KBM-7 (cell line): Measurements from ENCODE around the gene PAX3.

ENCODE experiments used
- DNase-seq: peaks from one replicate; pipeline ENCODE4 v3.0.0-alpha.2; 2015
- in situ Hi-C: fragments of 300-500 bp; cut with MboI; formaldehyde crosslinking; loops from 2 replicates; pipeline ENCODE4 v1.14.3; 2020; ENCODE audit warnings: low sequenced_read_pairs, low pct_unique_long_range_greater_than_20kb, mixed read lengths

The PAX3 gene

DNA sequence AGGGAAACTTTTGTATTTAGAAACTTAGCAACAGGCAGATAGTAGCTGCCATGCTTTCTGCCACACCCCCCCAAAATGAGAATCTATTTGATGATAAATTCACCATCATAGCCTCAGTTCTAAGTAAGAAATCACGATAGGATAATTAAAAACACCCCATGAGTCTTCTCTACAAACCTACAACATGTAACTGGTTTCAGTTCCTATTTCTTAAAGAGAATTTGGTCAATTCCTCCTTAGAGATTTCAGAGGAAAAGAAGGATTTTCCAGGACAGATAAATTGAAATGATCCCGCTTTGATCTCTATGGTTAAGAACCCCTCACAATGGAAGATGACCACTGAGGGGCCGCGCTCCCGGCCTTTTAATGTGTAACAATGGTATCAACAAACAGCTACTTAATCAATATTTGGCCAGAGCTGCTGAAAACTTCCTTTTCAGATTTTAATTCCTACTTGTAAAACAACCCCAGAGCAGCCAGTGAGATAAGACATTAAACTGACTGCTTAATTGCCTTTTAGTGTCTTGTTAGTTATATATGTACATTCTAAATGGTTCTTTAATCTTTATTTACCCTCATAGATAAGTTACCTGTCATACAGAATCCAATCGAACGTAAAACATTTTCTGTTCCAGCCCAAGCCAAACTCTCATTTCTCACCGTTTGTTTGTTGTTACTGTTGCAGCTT, 10.1 kb downstream of the PAX3 start:
- no peak for DNase-seq
- in situ Hi-C loops = no loop called here

DNA sequence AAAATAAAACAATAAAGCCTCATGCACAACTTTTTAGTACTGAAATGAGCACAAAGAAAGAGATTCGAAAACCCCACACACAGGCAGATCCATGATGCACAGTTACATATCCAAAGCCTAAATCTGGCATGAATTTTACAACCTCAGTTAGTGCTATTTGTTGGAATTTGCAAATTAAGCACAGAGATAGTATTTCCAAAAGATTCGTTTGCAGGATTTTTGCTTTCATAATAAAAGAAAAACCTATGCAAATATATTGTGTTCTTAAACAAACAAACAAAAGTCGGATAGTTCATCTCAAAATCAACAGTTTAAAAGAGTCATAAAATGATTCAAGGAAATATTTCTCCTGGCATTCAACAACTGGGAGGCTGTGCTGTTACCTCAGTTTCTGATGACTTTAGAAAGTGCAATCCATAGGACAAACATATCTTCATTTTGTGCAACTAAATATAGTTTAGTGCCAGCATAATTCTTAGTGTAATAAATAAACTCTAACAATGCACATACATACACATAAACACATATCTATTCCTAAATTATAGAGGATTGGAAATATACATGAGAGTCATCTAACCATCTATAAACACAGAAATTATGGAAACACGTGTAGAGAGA, 10.8 kb downstream of the PAX3 start:
- no peak for DNase-seq
- in situ Hi-C loops = no loop called here

DNA sequence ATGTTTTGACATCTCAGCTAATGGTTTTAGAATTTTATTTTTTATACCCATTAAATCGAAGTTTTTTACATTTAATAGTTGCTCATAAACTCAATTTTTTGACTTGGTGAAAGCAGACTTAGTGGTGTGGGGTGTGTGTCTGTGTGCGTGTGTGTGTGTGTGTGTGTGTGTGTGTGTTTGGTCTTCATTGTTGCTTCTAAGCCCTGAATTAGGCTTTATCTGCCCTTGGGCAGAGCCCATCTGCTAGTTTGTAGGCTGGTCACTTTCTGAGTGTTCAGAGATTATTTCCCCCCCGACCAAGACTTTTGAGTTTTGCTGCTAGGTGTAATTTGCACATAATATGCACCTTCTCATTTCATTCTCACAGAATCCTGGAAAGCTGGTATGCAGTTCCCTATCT, 14.3 kb downstream of the PAX3 start:
- in situ Hi-C loops = no loop called here
- no peak for DNase-seq

DNA sequence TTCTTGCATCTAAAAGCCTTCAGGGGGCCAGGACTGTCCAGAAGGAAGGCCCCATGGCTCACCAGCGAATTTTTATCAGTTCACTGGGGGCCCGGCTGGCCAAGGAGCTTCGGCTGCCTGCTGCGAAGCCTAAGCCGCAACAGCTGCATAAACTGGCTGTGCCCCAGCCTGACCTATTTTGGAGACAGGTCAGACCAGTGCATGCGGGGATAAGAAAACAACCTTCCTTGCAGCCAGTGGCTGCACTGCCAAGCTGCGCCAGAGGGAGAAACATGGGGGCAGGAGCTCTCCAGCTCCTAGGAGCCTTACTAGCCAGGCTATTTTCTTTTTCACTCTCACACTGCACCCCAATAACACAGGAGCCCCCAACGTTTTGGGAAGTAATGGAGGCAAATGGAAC, 15.2 kb downstream of the PAX3 start:
- no peak for DNase-seq
- in situ Hi-C loops = no loop called here

DNA sequence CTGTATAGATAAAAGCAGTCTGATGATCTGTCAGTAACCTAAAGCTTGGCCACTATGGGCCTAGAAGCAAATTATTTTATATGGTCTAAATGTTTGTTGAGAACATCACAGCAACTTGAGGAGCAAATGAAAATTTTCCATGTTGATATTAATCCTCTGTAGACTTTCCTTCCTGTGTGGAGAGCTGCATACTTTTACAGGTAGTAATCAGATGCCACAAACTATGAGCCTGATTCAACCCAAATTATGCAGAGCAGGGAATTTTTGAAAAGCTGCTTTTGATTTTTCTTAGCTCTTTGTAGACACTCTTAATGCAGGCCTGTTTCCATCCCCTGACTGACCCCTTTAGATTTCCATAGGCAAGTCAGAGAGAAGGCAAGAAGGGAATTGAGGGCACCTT, 17.3 kb downstream of the PAX3 start:
- in situ Hi-C loops = no loop called here
- DNase-seq = no peak

DNA sequence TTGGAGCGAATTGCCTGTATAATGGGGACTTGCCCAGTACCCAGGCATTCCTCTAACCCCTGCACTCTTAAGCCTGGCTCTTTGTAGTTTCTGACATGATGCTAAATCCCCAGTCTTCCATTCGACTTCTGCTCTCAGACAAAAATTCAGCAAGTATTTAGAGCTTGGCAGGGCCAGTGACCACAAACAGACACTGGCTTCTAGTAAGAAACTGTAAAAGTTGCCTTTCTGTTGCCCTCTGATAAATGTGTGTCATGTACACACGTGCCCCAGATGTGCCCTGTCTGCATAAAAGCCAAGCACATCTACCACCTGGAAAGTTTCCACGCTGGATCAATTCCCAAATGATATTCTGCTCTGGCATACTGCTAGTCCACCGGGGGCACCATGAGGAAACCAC, 18.0 kb downstream of the PAX3 start:
- DNase-seq = no peak
- in situ Hi-C loops = no loop called here

DNA sequence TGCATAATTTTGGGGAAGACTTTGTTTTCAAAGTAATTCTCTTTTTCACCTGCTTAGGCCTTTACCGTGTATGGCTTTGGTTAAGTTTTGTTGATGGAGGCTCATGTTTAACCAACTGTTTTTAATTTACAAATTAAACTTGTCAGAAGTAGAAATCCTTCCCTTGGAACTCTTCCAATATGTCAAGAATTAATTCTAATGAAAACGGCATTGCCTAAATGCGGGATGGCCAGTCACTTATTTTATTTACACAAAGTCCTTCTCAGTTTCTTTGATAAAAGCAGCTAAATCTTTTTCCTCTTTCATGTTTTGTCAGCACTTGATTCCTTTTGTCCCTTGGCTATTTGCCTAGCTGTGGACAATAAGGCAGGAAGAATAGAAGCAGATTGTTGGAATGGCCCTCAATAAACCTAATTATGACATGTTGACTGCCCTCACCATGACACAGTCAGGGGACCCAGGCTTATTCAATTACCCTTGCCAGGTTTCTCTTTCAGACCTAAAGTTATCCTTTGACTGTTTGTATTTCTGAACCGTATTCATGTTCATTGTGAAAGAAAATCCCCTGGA, 26.3 kb downstream of the PAX3 start:
- DNase-seq = no peak
- in situ Hi-C loops = no loop called here

DNA sequence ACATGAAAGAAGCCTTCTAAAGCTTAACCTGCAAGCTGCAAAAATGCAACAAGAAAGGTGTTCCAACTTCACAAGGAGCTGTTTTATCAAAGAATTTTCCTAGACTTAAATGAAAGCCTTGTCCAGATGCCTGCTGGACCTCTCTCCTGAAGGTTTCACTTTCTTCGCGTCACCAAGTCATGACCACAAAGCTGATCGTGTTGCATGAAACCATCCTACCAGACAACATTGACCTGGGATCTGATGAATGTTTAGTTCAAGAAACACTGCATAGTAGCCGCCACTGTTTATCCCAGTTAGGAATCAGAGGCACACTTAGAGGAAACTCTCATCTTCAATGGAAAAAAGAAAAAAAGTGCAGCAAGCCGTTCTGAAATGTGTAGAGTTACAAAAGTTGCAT, 26.9 kb downstream of the PAX3 start:
- DNase-seq = no peak
- in situ Hi-C loops = no loop called here

DNA sequence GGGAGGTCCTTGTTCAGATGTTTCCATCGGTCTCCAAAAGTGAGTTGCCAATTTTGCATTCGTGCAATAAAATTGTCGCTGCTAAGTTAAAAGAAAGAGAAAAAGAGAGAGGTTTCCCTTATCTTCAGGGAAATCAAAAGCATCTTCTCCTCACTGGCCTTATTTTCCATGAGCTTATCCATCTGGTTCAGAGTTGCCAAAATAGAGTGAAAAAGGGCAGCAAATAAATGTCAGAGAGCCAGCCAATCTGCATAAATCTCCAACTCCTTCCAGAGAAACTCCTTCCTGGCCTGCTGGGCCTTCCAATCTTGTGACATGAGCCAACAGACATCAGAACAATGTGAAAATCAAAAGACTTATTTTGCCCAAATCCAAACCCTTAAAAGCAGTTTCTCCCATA, 28.4 kb downstream of the PAX3 start:
- in situ Hi-C loops = no loop called here
- no peak for DNase-seq

DNA sequence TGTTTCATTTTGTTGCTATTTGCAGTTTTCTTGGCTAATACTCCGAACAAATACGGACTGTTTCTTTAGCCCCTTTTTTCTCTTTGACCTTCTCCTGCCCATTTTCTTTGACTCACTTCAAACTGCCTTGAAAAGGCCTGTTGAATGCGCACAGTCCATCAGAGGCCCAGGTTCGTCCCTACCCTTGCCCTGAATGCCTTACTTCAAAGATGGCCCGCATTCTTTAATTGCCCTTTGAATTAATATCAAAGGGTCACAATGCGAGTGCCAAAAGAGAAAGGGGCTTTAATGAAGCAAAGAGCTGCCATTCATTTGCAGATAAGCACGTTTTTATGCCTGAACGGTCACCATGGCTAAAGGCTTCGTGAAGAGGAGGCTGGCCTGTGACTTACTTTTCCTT, 29.7 kb downstream of the PAX3 start:
- DNase-seq = no peak
- in situ Hi-C loops = no loop called here

DNA sequence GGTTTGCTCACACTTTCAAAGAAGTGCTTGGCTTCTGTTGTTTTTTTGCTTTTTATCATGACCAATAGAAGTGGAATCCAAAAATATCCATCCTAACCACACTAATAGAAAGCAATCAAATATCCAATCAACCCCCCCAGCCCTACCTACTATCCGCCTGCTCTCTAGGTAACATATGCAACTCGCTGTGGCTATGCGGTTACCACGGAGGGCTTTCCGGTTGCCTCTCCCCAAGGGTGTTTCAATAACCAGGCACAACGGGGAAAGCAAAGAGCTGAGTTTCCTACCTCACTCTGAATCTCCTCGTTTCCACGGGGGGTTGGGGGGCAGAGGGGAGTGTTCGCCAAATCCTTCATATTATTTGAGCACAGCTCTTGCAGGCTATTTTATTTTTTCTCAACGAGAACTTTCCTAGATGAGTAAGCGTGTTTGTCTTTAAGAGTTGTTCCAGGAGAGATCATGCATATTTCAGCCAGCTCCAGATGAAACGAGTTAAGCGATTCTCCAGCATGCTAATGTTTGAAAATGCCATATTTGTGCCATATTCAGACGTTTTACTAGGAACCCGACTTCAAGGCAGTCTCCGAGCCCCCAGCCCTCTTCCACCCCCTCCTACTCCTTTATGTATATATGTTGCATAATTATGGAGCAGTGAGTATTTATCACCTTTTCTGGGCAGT, 30.3 kb downstream of the PAX3 start:
- DNase-seq = no peak
- in situ Hi-C loops = no loop called here

DNA sequence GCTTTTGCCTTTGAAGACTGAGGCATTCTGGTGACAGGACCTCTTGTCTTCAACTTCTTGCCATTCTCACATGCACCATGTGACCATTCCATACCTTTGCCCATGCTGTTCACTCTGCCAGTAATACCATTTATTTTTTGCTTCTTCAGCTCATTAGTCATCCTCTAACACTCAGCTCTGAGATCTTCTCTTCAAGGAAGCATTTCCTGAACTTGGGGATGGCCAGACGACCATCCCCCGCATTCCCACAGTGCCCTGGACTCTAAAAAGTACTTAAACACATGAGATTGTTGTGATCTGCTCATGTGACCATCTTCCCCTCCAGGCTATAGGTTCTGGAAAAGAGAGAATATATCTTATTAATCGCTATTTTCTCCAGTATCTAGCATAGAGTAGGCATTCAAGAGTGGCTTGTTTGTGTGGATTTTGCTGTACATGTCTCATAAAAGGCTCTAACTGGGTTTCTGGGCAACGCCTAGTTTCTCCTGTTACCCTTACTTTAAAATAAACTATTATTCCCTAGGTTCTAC, 33.9 kb downstream of the PAX3 start:
- DNase-seq = no peak
- in situ Hi-C loops = no loop called here

DNA sequence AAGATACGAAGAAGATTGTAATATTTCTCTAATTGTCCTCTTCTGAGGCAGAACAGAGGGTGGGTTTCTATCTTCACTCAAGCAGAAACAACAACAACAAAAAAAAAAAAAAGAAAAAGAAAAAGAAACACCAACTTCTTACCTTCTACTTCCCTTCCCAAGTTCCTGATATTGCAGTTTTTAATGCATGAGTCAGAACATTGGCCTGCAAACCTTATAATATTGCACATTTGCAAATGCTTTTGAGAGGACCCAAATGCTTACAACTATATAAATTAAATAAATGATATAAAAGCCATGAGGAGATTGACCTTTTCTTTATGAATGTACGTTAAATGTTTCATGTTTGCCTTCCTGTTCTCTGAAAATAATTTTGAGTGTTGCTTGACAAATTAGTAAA, 37.3 kb downstream of the PAX3 start:
- in situ Hi-C loops = no loop called here
- DNase-seq = no peak

DNA sequence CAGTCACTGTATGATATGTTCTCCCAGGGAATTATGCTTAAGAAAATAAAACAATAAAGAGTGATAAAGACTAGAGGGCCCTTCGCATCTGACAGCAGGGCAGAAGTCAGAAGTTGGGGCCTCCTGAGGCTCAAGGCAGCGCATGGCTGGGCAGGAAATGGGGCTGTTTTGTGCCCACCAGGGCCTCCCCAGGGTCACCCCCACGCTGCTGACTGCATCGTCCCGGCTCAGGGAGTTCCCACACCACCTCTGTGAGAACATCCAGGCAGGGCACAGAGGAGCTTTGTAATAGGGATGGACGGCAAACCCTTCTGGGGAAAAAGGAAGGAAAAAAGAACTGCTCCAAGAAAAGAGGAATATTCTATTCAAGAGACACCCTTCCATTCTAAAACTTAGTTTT, 41.2 kb downstream of the PAX3 start:
- in situ Hi-C loops = no loop called here
- DNase-seq = no peak

DNA sequence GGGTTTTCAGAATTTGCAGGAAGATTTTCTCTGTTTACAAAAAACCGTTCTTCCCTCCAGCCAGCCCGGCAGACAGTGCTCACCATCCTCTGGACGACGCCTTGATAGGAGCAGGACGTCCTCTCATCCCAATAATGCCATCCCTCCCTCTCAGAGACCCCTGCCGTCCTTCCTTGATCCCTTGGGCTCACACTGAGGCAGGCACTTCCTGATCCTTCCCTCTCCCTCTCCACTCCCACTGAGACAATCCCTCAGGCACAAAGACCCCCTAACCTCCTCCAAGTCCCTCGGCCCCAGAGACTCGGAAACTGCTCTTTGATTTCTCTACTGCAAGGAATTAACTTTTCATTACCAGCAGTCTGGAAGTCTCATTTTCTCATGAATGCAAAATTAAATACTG, 42.5 kb downstream of the PAX3 start:
- in situ Hi-C loops = no loop called here
- DNase-seq = no peak

DNA sequence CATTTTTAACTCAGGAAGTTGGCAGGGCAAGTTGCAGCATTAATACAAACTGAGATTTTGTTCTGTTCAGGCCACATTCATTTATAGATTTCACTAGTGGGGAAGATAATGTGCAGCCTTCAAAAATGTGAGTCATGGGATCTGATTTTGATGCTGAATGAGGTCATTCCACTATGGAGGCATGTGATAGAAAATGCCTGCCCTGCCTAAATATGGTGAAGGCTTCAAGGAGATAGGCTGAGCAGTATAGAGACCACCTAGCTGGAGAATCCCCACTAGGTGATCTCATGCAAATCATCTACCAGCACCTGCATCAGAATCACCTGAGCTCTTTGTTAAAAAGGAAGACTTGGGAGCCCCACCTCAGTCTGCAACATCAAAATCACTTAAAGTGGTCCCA, 43.7 kb downstream of the PAX3 start:
- DNase-seq = no peak
- in situ Hi-C loops = no loop called here

DNA sequence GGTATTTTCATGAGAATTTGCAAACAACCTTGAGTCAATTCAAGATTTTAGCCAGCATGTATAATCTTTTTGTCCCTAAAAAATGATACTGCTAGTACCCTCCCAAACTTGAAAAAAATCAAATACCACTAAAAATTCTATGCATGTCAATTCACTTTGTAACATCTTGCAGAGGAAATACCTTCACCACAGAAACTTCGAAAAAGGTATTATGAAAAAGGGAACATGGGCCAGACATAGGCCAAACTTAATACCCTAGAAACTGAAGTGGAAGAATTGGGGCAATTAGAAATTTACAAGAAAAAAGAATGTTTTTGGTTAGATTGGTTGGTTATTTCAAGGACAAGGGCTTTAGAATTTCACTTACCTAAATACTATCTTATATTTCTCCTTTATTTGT, 48.5 kb downstream of the PAX3 start:
- in situ Hi-C loops = no loop called here

DNA sequence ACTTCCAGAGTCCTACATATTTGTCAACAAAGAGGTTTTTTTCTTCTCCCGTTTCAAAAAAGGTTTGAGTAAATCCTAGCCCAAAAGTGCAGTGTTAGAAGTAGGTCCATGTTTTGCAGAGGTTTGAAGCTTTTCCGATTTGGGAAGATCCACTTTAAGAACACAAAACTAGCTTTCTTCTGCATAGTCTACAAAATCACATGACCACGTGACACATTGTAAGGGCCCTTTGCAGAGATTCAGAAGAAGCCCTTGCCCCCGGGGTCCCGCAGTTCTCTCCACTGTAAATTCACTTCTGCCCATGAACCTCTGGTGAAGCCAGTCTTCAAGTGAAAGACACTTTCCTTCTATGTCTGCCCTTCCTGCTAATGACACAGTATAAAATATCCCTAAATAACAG, 49.4 kb downstream of the PAX3 start:
- DNase-seq = no peak
- in situ Hi-C loops = no loop called here

More for the DNA sequence above, 48.5 kb downstream of the PAX3 start:
- DNase-seq = no peak

DNA sequence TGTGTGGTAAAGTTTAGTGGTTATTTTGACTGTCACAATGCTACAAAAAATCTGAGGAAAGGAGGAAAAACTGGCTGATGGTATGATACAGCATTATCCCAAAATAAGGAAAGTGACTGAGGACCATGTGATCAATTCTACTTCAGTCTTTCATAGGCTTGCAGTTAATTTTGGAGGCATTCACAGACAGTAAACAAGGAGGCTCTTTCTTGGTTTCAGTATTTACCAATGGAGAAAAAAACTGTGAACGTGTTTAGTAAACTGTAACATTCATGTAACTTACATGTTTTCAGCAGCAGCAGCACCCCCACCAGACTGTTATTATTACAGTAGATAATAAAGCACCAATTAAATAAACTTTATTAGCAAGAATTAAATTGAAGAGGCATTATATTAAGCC, 50.0 kb downstream of the PAX3 start:
- in situ Hi-C loops = no loop called here

DNA sequence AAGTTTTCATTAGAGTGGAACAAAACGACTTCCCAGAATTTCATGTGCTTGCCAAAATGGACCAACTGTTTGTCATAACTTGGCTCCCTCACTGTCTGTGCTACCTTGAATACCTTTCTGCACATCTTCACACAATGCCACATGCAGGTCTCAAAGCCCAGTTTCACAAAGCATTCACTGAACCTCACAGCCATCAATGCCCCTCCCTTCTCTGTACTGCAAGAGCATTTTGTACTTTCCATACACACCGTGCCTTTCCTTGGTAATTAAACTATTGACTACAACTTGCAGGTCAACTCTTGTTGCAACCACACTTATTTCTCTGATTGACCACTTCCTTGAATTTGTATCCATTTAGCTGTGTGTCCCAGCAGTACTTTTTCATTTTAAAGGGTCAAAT, 50.5 kb downstream of the PAX3 start:
- no peak for DNase-seq
- in situ Hi-C loops = no loop called here

More for the DNA sequence above, 50.0 kb downstream of the PAX3 start:
- no peak for DNase-seq
